Fibroblast of skin of right quadriceps (primary cell): ENCODE measurements around the gene FGFR1OP2.

Experiments used
- DNase-seq: peaks from one replicate; pipeline ENCODE4 v3.0.0-alpha.2; 2013

The FGFR1OP2 gene

GRCh38 chr12:27005495-27005894, 67.2 kb downstream of the FGFR1OP2 start:
- no peak for DNase-seq

DNA sequence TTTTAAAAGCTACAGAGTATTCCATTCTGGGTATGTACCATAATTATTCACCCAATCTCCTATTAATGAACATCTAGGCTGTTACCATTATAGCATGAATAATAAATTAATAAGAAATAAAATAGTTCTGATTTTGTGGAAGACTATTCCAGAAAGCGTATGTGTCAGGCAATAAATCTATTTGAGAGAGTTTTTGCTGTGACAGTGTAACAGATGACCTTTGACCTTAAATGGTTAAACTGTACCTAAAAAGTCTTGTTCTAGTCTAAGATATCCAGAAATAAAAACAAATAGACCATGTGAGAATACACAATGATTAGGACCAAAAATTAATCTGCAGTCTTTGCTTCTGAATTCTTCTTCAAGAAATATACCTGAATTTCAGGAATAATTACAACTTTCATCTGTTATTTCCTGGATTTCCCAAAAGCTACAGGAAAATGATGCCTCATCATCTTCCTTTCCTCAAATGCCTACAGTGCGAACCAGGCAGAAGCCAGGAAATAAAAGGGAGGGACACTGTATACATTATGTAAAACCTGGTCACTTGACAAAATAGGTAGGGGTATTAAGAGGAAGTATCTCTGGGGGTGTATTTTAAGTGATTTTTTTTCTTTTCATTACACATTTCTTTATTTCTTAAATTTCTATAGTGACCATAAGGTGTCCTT, 68.7 kb downstream of the FGFR1OP2 start:
- DNase-seq, result no peak

DNA sequence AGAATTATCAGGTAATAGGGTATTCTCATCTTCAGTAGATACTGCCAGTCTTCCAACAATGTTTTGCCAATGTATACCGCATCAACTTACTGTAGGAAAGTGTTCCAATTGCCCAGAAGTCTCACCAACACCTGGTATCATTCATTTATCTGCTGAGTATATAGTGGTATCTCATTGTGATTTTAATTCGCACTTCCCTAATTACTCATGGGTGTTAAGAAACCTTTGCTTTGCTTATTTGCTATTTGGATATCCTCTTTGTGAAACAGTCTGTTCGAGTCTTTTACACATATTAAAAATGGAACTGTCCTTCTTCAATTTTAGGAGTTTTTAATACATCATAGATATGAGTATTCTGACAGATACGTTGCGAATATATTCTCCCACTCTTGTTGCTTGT, 69.8 kb downstream of the FGFR1OP2 start:
- no peak for DNase-seq

DNA sequence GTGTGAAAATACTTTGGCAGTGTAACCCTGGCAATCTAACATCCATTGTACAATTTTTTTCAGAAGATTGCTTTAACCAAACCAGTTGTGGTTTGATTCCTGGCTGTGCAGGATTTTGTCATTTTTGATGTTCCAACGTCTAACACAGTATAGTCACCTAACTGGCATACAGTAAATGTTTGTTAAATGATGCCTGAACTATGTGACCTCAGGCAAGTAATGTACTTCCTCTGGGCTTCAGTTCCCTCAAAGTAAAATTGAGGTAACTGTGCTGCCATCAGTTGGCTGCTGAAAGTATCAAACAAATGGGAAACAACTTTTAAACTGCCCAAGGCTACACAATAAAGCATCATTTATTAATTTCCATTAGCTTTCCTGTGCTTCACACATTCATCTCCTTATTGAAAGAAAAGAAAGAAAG, 71.6 kb downstream of the FGFR1OP2 start:
- DNase-seq, result no peak

DNA sequence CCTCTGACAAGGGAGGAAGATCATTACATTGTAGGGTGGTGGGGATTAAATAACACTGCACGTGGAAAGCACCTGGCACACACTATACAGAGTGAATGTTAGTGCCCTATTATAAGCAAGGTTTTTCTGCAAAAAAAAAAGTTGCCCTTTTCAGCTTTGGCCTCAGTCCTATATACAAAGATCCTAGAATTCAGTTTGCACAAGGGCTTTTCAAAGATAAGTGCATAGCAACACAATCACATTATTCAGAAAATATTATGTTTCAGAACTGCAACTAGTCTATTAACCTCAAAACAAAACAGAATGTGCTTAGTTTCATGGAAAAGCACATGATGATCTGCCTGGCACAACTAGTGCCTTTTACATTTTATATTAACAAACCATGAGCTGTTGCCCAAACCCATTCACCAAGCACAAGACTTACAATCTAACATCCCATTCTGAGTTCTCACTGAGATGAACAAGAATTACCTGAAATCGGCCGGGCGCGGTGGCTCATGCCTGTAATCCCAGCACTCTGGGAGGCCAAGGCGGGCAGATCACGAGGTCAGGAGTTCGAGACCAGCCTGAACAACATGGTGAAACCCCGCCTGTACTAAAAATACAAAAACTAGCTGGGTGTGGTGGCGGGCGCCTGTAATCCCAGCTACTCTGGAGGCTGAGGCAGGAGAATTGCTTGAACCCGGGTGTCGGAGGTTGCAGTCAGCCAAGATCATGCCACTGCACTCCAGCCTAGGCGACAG, 74.1 kb downstream of the FGFR1OP2 start:
- DNase-seq, result no peak

DNA sequence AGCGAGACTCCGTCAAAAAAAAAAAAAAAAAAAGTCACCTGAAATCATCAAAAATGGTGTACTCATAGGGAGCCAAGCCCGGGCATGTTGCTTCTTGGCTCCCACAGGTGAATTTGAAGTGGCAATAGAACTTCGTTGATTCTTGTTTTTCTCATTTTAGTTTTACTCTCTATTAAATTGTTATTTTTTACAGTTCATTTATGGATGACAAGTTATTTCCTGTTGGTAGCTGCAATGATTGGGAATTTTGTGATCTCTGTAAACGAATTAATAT, 74.6 kb downstream of the FGFR1OP2 start:
- DNase-seq, result no peak

- DNase-seq, result peak; percentile 11
Observed at GRCh38 chr12:27013611-27014084, 75.4 kb downstream of the FGFR1OP2 start.

DNA sequence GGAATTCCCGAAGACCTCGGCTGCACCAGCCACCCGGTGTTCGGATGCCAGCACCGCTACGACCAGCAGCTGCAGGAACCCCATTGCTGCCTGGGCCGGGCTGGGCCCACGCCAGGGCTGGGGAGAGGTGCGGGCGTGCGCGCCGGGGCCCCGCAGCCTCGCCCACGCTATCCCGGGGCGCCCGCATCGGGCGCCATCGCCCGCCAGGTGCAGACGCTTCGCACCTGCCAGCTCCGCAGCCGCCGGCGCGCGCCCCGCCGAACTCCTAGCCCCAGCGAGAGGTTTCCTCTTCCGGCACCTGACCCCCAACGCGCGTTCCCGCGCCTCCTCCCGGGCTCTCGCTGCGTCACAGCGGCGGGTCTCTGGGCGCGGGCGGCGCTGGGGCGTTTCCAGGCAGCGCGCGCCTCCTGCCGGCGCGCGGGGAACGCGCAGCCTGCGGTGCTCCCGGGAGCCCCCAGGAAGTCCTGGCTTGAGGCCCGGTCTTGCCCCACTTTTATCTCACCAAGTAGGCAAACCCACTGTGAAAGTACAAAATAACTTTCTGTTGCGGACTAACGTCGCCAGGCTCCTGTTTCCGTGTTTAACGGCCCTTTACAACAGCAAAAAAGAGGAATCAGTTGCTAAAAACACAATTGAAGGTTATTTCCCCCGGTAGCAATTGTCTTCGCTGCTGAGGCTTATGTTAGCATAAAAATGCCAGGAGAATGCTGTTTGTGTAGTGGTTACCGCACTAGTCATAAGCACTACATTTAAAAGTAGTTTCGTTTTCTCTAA, 76.0 kb downstream of the FGFR1OP2 start, which contains the start of gene TM7SF3:
TM7SF3 (minus strand) TSS at position 300 of the 774 bp plus-strand sequence; CDS start at position 84, 216 bp downstream.
- peak; percentile 84 for DNase-seq

- DNase-seq, result no peak
Observed at GRCh38 chr12:27014859-27015729, 76.8 kb downstream of the FGFR1OP2 start.

DNA sequence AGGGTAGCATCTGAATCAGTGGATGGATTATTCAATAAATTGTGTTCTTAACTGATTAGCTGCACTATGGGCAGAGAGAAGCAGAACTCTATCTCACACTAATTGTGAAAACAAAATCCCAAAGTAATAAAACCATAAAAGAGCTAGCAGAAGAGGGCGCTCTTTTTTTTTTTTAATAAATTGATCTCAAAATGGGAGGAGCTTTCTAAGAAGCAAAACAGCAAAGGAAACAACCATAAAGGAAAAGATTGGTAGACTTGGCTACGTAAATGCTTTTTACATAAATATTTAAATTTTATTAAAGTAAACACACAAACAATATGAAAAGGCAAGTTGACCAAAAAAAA, 77.4 kb downstream of the FGFR1OP2 start:
- DNase-seq, result peak; percentile 30
